GM18951 (cell line): ENCODE measurements around the gene CDS2.

Experiments
- POLR2A ChIP-seq: IDR thresholded peaks from 4 replicates; pipeline ENCODE4 v1.6.1; 2011; ENCODE audit warnings: mild to moderate bottlenecking; ENCODE audit not compliant: insufficient read length, insufficient read depth; ENCODE audit errors: extremely low read depth
- in situ Hi-C: fragments of 300-500 bp; cut with MboI; formaldehyde crosslinking; loops from one replicate; pipeline ENCODE4 v1.12.0; 2022; ENCODE audit warnings: low sequenced_read_pairs, mixed read lengths, inconsistent platforms; ENCODE audit not compliant: unreplicated experiment

Gene CDS2

DNA sequence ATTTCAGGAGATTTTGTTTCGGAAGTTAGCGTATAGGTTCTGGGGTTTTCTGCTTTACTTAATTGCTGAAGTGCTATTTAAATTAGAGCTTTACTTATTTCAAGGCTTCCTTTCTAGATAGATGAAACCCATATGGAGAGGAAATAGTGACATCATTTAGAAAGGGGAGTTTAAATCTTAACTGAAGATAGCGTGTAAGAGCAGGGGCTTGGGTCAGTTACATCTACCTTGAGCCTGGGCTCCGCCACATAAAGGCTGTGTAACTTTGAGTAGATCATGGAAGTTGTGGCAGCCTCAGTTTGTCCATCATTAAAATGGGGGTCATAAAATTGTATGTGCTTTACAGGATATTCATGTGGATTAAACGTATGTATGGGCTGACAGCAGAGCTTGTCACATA lies 4.7 kb downstream of the CDS2 start:
- in situ Hi-C loops = no loop called here

DNA sequence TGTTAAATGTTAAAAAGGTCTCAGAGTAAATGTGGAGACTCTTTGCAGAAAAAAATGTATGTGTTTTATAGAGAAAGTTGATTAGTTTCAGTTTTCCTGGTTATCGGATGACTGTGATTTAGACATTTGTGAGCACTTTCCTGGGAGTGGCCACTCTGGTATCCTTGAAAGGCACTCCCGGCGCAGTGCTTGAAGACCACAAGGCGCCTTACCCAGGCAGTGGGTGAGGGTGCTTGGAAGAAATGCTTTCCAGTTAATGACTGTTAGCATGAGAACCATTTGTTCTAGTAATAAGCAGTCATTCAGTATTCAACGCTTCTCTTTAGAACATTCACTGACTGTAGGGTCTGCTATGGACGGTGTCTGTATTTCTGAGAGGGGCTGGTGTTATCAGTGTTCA lies 7.2 kb downstream of the CDS2 start:
- no peak for TF ChIP-seq POLR2A
- in situ Hi-C loops = no loop called here

More for the DNA sequence above, 4.7 kb downstream of the CDS2 start:
- no peak for TF ChIP-seq POLR2A

- in situ Hi-C loops = no loop called here
- no peak for TF ChIP-seq POLR2A
These were observed 8.7 kb downstream of the CDS2 start for GRCh38 chr20:5135363-5136012.

DNA sequence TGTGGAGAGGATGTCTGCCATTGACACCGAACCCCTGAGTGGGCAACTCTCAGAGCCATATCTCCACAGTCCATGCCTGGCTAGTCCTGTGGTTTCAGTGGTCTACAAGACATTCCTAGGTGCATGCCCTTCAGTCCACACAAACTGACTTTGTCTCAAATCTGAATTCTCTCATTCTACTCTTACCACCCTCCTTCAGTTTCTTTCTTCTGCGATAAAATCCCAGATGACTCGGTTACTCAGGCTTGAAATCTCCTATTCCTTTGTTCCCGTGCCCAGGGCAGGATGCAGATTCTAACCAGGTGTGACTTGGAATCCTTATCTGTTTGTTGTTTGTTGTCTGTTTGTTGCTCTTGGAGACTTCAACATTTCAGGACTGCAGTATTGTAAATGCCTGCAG lies 9.3 kb downstream of the CDS2 start:
- no peak for TF ChIP-seq POLR2A
- in situ Hi-C loops = no loop called here

DNA sequence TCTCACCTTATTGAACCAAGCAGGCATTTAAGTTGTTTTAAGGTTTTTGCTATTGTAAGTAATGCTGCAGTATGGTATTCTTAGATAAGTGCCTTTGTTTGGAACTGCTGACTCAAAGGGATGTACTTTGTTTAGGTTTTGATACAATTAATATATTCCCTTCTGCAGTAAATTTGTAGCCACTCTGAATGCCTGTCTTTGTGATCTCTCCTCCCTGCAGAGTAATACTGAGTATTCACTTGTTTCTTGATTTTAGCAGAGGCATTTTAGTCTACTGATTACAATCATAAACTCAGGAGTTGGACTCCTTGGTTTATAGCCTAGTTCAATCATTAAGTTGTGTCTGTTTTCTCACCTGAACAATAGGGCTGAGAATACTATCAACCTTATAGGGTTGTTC lies 13.4 kb downstream of the CDS2 start:
- no peak for TF ChIP-seq POLR2A
- in situ Hi-C loops = no loop called here

DNA sequence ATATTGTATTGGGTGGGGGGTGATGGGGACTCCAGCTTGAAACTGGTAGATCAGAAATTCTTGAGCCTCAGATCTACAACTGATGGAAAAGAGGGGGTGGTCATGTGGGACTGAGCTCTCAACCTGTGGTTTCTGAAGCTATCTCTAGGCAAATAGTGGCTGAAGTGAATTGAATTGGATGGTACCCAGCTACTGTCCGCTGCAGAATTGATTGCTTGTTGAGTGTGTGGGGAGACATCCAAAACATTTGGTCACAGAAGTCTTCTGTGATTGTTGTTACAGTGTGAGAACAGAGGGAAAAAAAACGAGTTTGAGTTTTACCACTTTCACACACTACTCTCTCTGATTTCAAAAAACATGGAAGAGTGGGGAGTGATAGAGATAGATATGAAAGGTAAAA lies 14.8 kb downstream of the CDS2 start:
- in situ Hi-C loops = no loop called here
- TF ChIP-seq POLR2A = no peak

GRCh38 chr20:5143851-5144250 lies 17.0 kb downstream of the CDS2 start:
- no peak for TF ChIP-seq POLR2A
- in situ Hi-C loops = no loop called here

- TF ChIP-seq POLR2A = no peak
- in situ Hi-C loops = no loop called here
These were observed 18.7 kb downstream of the CDS2 start for GRCh38 chr20:5145365-5146098.

- TF ChIP-seq POLR2A = no peak
- in situ Hi-C loops = no loop called here
These were observed 19.4 kb downstream of the CDS2 start for GRCh38 chr20:5146099-5146668.

DNA sequence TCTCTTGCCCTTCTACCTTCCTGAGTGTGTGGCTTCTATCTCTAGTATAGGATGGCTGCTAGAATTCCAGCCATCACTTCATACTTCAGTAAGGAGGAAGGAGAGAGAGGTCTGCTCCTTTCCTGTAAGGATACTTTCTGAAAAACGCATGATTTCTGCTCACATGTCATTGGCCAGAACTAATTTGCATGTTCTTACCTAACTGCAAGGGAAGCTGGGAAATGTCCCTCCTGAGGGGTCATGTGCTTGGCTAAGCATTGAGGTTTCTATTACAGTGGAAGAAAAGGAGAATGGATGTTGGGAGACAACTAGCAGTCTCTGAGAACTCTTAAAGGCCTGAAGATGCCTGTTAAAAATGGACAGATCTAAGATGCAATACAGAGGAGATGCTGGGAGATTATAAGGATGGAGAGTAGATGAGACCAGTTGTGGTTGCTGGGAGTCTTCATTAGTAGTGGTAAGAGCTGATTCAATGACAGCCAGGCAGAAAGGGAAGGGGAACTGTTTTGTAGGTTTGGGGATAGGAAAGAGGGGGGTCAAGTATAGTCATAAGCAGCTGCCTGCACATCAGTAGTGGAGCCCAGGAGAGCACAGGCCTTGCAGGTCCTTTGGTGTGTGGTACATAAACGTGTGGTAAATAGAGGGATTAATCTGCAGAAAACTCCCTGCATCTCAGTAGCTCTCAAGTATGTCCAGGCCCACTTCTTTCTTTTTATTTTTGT lies 20.2 kb downstream of the CDS2 start:
- in situ Hi-C loops = no loop called here
- no peak for TF ChIP-seq POLR2A

DNA sequence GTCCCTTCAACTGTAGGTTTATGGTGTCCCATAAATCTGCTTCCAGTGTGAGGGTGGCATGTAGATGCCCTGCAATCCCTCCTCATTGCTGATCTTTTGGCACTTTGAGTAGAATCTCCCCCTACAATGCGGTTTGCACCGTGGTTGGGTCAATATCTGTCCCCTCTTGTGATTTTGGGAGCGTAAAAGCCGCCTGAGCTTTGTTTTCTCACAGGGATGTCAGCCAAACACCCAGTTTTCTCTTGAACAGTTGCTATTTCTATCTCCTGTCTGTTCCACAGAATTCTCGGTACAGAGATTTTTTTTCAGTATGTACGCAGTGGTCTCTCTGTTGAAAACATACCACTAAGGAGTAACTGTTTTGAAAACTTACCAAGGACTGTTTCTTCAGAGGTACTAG lies 21.8 kb downstream of the CDS2 start:
- no peak for TF ChIP-seq POLR2A
- in situ Hi-C loops = no loop called here

GRCh38 chr20:5149892-5150225 lies 23.1 kb downstream of the CDS2 start:
- no peak for TF ChIP-seq POLR2A
- in situ Hi-C loops = no loop called here

DNA sequence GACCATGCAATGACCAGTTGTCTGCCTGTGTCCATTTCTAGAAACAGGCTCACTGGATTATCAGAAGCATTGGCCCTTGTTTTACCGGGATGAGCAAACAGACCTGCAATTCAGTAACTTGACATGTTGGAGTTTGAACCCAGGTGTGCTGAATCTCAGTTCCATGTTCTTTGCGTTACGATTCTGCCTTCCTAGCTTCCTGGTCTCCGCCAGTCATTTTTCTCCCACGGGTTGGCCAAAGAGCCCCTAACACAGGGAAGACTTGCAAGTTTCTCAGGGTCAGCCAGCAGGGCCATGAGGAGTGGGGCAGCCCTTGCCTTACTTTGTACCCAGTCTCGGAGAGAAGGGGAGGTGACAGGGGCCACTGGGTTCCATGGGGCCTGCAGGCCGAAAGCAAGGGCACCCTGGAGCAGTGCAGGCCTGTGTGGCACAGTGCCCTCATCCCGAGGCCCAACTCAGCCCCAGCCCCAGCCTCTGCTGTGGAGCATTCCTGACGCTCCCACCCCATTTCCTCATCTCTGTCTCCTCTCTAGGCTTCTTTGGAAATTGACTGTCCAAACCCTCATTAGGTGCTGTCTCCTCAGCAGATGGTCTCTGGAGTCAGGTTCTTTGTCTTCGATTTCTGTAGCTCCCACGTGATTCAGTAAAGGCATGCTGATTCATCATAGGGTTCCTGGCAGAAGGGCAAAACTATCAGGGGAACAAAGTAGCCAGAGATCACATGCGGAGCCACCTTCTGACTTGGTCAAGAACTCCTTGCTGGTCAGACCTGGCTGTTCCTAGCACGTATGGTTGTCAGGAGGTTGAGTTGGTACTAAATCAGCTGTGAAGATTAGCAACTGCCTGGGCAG lies 23.6 kb downstream of the CDS2 start:
- no peak for TF ChIP-seq POLR2A
- in situ Hi-C loops = no loop called here

DNA sequence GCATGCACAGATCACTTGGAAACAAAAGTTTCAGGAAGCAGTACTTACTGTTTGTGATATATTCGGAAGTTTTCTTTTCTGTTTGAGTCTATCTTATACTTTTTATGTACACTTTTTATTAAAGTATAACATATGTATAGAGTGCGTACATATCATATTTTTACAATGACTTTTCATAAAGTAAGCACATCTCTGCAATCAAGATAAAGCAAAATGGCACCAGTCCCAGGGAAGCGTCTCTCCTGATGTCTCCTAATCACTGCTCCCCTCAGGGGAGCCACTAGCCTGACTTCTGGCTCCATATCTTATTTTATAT lies 26.3 kb downstream of the CDS2 start:
- in situ Hi-C loops = no loop called here
- TF ChIP-seq POLR2A = no peak
